Effector memory CD4-positive, alpha-beta T cell (primary cell): ENCODE data around the gene GBA3.

Experiments
- DNase-seq, 3 donors: peaks; one replicate each; pipeline ENCODE4 v3.0.0-alpha.2; 2020
- H3K27ac ChIP-seq: 2 replicates; pipeline ENCODE4 v1.7.0; 2013; ENCODE audit warnings: mild to moderate bottlenecking, low read length, moderate library complexity; ENCODE audit not compliant: insufficient read depth, poor library complexity, severe bottlenecking
- H3K27me3 ChIP-seq: replicated peaks from 2 replicates; pipeline ENCODE4 v1.7.0; 2013; ENCODE audit warnings: mild to moderate bottlenecking, low read length; ENCODE audit not compliant: insufficient read depth, control insufficient read depth, poor library complexity, severe bottlenecking
- H3K36me3 ChIP-seq: 2 replicates; pipeline ENCODE4 v1.7.0; 2013; ENCODE audit warnings: mild to moderate bottlenecking, low read length, moderate library complexity; ENCODE audit not compliant: control insufficient read depth, insufficient read depth
- H3K4me1 ChIP-seq: 2 replicates; pipeline ENCODE4 v1.7.0; 2013; ENCODE audit warnings: low read length, mild to moderate bottlenecking; ENCODE audit not compliant: control insufficient read depth, insufficient read depth, poor library complexity, severe bottlenecking
- H3K4me3 ChIP-seq: 2 replicates; pipeline ENCODE4 v1.7.0; 2013; ENCODE audit warnings: low read length, low read depth, mild to moderate bottlenecking; ENCODE audit not compliant: insufficient read depth, poor library complexity, severe bottlenecking
- H3K9me3 ChIP-seq: 2 replicates; pipeline ENCODE4 v1.7.0; 2013; ENCODE audit warnings: mild to moderate bottlenecking, low read length, moderate library complexity; ENCODE audit not compliant: control insufficient read depth

The GBA3 gene

GRCh38 chr4:22859318-22859717 is 166.6 kb downstream of the GBA3 start:
- Histone ChIP-seq H3K36me3 (no peaks in the 10 kb centered on the region), H3K9me3 (no peaks in the 10 kb centered on the region), H3K4me1 (no peaks in the 10 kb centered on the region), H3K27me3 (no peaks in the 10 kb centered on the region), H3K4me3 (no peak overlapping the region), H3K27ac (no peak overlapping the region)
- no peak for DNase-seq
